Panc1 (cell line): ENCODE data around the gene APOC3. TPM values are rescaled to one million over a fixed set of nuclear protein-coding genes. Genes with fewer than 3 reads are reported as not detected.

ENCODE experiments used
- ATAC-seq: fragments of 200-7000 bp; cut with Tn5 transposase; 2 replicates; pipeline ENCODE4 v1.9.1; 2020; ENCODE audit warnings: mild to moderate bottlenecking, moderate library complexity
- BruUV-seq: library from RNA; stranded (reverse); fragments of 400-500 nt; replicated peaks from 2 replicates; lab custom pipeline; 2021; lab: Mats Ljungman, UMichigan
- CTCF ChIA-PET: fragments of 300-600 bp; sonication (Branson Sonifier 250); formaldehyde crosslinking; loops from one replicate; lab custom pipeline; 2022; ENCODE audit warnings: antibody characterized with exemption; lab: Charles Lee
- POLR2A ChIA-PET: fragments of 300-600 bp; sonication (Branson Sonifier 250); formaldehyde crosslinking; loops from one replicate; lab custom pipeline; 2022; ENCODE audit warnings: antibody characterized with exemption; lab: Charles Lee
- DNase-seq: peaks from one replicate; pipeline ENCODE4 v3.0.0-alpha.2; 2010; ENCODE audit warnings: low read depth, low spot score
- H3K27ac ChIP-seq: 2 replicates; pipeline ENCODE4 v1.5.1; 2011; ENCODE audit warnings: mild to moderate bottlenecking, low read length, inconsistent platforms
- H3K27me3 ChIP-seq: fragments of 200-500 bp; sonication (Bioruptor generic); 2 replicates; pipeline ENCODE4 v1.6.0; 2014; ENCODE audit warnings: low read length, inconsistent platforms; ENCODE audit not compliant: control insufficient read depth, insufficient read depth
- H3K36me3 ChIP-seq: fragments of 200-500 bp; sonication (Bioruptor generic); 2 replicates; pipeline ENCODE4 v1.5.1; 2014; ENCODE audit warnings: inconsistent platforms, mild to moderate bottlenecking, low read length, moderate library complexity; ENCODE audit not compliant: control insufficient read depth, insufficient read depth
- H3K4me1 ChIP-seq: 2 replicates; pipeline ENCODE4 v1.5.1; 2011; ENCODE audit warnings: inconsistent platforms, mild to moderate bottlenecking, low read length, moderate library complexity; ENCODE audit not compliant: control insufficient read depth, insufficient read depth
- H3K4me3 ChIP-seq, 2 experiments: 2 replicates each; pipeline ENCODE4 v1.5.1; 2011 to 2012; ENCODE audit warnings: low read depth in 2 of 2, low read length in 2 of 2, mild to moderate bottlenecking in 2 of 2, inconsistent platforms in 1 of 2, moderate library complexity in 1 of 2
- H3K9me3 ChIP-seq: fragments of 200-500 bp; sonication (Bioruptor generic); 2 replicates; pipeline ENCODE4 v1.5.1; 2014; ENCODE audit warnings: low read depth, mild to moderate bottlenecking, inconsistent platforms, low read length, moderate library complexity; ENCODE audit not compliant: control insufficient read depth, insufficient read depth
- CTCF ChIP-seq: fragments of 450-650 bp; IDR thresholded peaks from 2 replicates; pipeline ENCODE4 v1.5.1; 2017; ENCODE audit warnings: mild to moderate bottlenecking
- POLR2AphosphoS5 ChIP-seq: IDR thresholded peaks from 2 replicates; pipeline ENCODE4 v1.6.1; 2012; ENCODE audit warnings: mild to moderate bottlenecking, low read depth, low read length, moderate library complexity
- REST ChIP-seq, 2 experiments: IDR thresholded peaks; 2 replicates each; pipeline ENCODE4 v1.6.1; 2011 to 2012; ENCODE audit warnings: low read depth in 2 of 2, control low read depth in 1 of 2, low read length in 1 of 2, mild to moderate bottlenecking in 1 of 2, moderate library complexity in 1 of 2; ENCODE audit not compliant: insufficient read depth in 1 of 2
- SIN3A ChIP-seq: IDR thresholded peaks from 2 replicates; pipeline ENCODE4 v1.6.1; 2012; ENCODE audit warnings: low read depth, mild to moderate bottlenecking, low read length, moderate library complexity, borderline replicate concordance; ENCODE audit not compliant: insufficient read depth
- TCF7L2 ChIP-seq: IDR thresholded peaks from 2 replicates; pipeline ENCODE4 v1.6.1; 2011; ENCODE audit warnings: mild to moderate bottlenecking, low read depth, low read length, inconsistent platforms
- in situ Hi-C: cut with HindIII; loops from 2 replicates; pipeline ENCODE4 v1.10.0; 2016; ENCODE audit warnings: low sequenced_read_pairs, low pct_unique_long_range_greater_than_20kb
- intact Hi-C: fragments of 100-400 bp; cut with micrococcal nuclease; formaldehyde crosslinking; loops from one replicate; pipeline ENCODE4 v1.10.0; 2022; ENCODE audit not compliant: unreplicated experiment
- total RNA-seq: library from RNA; stranded (reverse); gene quantifications from one replicate; pipeline ENCODE4 v1.2.1, GENCODE V29; 2021; ENCODE audit not compliant: unreplicated experiment

Gene APOC3
- total RNA-seq, 1 experiment from 2014 or later = 1.2 TPM

GRCh38 chr11:116787436-116787785 is 42.3 kb upstream of the APOC3 start:
- in situ Hi-C loops (loop anchor here (10.0 kb wide), 1 partner anchor 217 kb away; no protein-coding TSS in a partner anchor), intact Hi-C loops (no loop called here)
- TF ChIP-seq TCF7L2 = no peak
- no peak for TF ChIP-seq POLR2AphosphoS5
- no peak for TF ChIP-seq SIN3A
- TF ChIP-seq CTCF = no peak
- TF ChIP-seq REST (IDR thresholded peaks at IDR 0.05; ENCODE audit: insufficient read depth in 1 of 2, low read depth in 2 of 2, low read length in 1 of 2) = no peak
- no peak for ATAC-seq
- POLR2A ChIA-PET = no interaction called here
- Histone ChIP-seq H3K9me3 (no peaks in the 10 kb centered on the region), H3K4me3 (peak overlapping the region; percentile 86 to 97), H3K36me3 (peaks cover 48% of the 10 kb centered on the region), H3K27ac (peak overlapping the region; percentile 95), H3K27me3 (no peaks in the 10 kb centered on the region), H3K4me1 (peaks cover 15% of the 10 kb centered on the region)
- CTCF ChIA-PET = interaction anchor here (1.0 kb wide), 1 partner anchor 48 kb away, joined by 4 read pairs; no protein-coding TSS in a partner anchor
- DNase-seq = no peak
- no TSS peak for BruUV-seq

GRCh38 chr11:116787786-116788486 is 41.8 kb upstream of the APOC3 start, which contains the start of gene ZPR1:
TSS of gene ZPR1 (minus strand) at chr11:116788023. CDS start at chr11:116787990, 33 bp downstream.
- intact Hi-C loops (no loop called here), in situ Hi-C loops (loop anchor here (10.0 kb wide), 1 partner anchor 217 kb away; no protein-coding TSS in a partner anchor)
- H3K4me3 ChIP-seq = peak within 1 kb of the TSS; percentile 86 to 97
- ATAC-seq (peak; percentile 94), DNase-seq (no peak)
- peaks cover 15% of the 10 kb centered on the region for H3K4me1 ChIP-seq
- TSS peak; percentile 99 for BruUV-seq
- TF ChIP-seq SIN3A = peak; percentile 97; the same call in 1 of the 2 replicates
- TF ChIP-seq POLR2AphosphoS5 = peak; percentile 98
- TF ChIP-seq REST (IDR thresholded peaks at IDR 0.05; ENCODE audit: insufficient read depth in 1 of 2, low read depth in 2 of 2, low read length in 1 of 2) = 0 out of 4 replicates have a peak, but pooled peaks of 1 of the 2 experiments have one; percentile 47
- no peak for TF ChIP-seq CTCF
- H3K27me3 ChIP-seq = no peaks in the 10 kb centered on the region
- POLR2A ChIA-PET = interaction anchor here (0.6 kb wide), 2 partner anchors 231 to 322 kb away, joined by 3 to 5 read pairs; no protein-coding TSS in a partner anchor
- CTCF ChIA-PET = no interaction called here
- peak within 1 kb of the TSS; percentile 95 for H3K27ac ChIP-seq
- peaks cover 44% of the 10 kb centered on the region for H3K36me3 ChIP-seq
- H3K9me3 ChIP-seq = no peaks in the 10 kb centered on the region
